HG02852 (cell line): ENCODE data around the gene LTB4R.
A peak's percentile ranks its signal among the peaks of the same experiment; 100 is the strongest.
"Not testable (repeated sequence)": the region's sequence is repeated elsewhere in the genome, so short reads cannot be mapped to it uniquely, and the experiment has no call there.

Source experiments
- ATAC-seq: cut with Tn5 transposase; IDR thresholded peaks from one replicate; pipeline ENCODE4 v1.9.1; 2021; ENCODE audit warnings: mild to moderate bottlenecking, moderate library complexity; ENCODE audit not compliant: unreplicated experiment

Gene LTB4R

DNA sequence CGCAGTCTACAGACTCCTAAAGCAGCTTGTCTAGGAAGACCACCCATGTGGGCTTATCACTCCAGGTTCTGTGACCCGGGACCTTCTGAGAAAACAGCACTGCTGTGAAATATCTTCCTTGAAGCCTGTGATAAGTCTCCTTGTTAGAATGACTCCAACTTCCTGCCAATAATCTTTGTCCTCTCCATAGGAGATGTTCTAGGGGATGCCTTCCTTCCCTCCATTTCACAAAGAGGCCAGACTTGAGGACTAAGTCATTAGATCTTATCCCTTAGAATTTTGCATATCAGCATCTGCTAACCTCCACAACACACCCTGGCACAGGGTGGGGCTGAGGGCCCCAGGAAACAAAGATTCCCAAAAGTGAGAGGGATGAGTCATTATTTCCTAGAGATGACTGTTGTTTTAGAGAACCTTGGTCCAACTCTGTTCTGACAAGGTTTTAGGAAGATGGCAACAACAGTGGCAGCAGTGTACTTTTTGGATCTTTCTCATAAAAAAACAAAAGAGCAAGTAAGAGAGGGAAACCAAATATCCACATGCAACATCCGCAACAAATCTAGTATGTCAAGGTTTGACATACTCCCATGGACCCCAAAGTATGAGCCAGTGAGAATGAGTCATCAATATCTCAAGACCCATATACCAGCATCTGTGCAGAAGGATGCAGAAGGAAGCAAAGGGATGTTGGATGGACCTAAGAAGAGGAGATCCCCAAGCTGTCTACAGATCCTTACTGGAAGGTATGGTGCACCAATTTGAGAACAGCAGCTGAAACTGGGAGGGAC is 6.0 kb downstream of the LTB4R start:
- ATAC-seq = no peak

DNA sequence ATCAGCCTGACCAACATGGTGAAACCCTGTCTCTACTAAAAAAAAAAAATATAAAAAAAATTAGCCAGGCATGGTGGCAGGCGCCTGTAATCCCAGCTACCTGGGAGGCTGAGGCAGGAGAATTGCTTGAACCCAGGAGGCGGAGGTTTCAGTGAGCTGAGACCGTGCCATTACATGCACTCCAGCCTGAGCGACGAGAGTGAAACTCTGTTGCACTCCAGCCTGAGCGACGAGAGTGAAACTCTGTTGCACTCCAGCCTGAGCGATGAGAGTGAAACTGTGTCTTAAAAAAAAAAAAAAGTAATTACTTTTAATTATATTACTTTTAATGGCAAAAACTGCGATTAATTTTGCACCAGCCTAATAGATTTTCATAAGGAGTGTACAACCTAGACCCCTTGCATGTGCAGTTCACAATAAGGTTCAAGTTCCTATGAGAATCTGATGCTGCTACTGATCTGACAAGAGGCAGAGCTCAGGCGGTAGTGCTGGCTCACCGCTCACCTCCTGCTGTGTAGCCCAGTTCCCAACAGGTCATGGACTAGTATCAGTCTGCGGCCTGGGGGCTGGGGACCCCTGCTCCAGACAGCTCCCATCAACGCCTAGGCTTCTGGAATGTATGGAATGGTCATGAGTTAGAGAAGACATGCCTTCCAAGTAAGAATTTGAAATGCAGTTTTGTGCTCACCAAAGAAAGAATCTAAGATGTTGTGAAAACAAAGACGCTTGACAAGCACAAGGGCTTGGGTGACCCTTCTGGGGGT is 10.1 kb downstream of the LTB4R start:
- no peak for ATAC-seq

DNA sequence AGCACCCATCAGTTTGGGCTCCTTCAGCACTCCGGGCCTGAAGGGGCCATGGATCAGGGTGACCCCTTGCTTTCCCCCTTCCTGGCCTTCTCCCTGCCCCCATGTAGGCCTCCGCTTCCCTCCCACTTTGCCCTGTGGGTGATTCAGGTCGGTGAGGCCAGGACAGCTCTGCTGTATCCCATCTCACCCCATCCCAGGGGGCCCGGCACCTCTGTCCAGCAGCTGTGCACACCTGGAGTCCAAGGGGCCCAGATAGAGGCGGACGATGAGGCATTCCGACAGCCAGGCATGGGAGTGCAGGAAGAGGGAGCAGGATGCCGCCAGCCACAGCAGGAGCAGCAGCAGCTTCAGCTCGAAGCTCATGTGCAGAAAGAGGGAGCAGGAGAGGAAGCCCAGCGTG is 11.4 kb downstream of the LTB4R start:
- no peak for ATAC-seq

DNA sequence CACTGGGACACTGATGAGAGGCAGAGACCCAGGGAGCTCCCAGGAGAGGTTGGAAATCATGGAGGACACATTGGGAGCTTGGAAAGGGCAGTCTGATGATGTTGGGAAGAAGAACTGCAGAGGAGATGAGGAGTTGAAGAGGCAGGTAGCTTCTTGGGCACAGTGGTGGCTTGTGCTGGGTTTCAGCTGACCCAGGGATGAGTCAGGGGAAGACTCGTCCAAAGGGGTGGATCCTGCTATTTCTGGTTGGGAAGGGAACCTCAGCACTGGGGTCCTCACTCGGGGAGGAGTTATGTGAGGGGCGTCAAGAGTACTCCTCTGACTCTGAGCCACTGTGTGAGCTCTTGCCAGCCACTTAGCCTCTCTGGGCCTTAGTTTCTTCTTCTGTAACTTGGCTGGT is 12.0 kb downstream of the LTB4R start:
- ATAC-seq = no peak

DNA sequence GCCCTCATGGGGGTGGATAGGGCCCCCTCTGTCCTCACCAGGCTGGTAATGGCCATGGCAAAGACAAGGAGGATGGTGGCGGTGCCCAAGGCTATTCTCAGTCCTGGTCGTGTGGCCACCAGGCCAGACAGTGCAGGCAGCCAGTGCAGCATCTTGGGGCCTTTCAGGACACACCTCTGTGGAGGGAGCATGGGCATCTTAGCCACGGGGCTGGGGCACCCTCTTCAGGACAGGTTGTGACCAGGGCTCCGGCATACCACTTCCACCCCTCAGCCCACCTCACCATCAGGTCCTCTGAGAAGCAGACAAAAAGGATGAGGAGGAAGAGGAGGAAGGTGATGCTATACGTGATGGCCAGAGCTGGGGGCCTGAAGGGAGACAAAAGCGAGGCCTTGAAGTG is 12.7 kb downstream of the LTB4R start:
- no peak for ATAC-seq

DNA sequence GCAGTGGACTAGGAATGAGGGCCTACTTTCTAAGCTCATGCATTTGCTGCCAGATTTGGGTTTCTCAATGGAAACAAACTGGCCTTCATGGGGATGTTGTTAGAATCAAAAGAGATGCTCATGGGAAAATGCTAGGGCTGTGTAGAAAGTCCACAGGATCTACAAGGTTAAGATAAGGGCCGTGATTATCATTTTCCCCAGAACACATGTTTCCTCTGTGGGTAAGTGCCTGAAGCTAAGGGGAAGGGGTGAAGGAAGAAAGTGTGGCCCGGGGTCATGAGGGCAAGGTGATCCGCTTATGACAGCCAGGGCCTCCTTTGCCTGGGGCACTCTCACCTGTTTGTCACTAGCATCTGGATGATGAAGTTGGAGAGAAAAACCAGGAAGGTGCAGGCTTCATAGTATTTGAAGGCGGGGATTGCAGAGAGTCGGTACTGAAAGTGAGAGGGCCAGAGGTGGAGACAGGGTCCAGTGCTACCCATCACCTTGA is 13.8 kb downstream of the LTB4R start:
- no peak for ATAC-seq

DNA sequence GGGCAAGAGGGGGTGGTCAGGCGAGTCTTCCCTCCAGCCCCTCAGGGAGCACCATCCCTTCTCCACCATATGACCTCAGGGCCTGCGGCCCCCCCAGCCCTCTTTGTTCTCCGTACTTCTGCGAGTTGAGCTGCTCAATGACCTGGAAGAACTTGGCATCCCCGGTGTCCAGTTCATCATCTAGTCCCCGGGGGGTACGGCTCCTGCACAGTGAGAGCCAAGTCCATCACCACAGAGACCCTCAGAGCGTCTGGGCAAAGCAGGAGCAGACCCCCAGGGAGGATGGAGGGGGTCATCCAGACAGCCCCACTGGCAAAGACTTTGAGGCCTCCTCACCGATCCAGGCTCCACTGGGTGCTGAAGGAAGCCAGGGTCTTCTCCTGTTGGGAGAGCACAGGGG is 14.7 kb downstream of the LTB4R start:
- ATAC-seq = no peak

DNA sequence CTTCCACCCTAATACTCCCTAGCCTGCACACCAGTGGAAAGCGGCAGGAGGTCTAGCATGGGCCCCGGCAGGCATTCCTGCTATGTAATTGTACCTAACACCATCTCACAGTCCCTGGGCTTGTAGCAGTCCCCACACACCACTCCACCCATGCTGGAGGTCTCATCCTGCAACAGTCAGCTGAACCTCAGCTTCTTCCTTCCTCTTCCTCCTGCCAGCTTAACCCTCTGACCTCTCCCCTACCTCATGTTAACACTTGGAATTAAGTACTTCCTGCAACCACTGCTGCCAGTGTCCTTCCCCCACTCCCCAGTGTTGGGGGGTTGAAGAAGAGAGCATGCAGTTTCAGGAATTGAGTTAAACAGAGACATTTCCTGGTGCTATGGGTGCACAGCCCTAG is 16.0 kb downstream of the LTB4R start:
- no peak for ATAC-seq

DNA sequence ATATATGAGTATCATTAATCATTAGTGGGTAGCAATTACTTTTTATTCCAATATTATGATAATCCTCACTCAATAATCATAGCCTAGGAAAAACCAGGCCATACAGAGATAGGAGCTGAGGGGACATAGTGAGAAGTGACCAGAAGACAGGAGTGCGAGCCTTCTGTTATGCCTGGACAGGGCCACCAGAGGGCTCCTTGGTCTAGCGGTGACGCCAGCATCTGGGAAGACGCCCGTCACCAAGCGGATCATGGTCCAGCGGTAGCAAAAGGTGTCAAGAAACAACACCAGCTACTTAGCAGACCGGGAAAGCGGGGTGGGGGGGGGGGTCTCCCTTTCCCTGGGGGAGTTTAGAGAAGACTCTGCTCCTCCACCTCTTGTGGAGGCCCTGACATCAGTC is 16.6 kb downstream of the LTB4R start:
- not testable (repeated sequence) for ATAC-seq

DNA sequence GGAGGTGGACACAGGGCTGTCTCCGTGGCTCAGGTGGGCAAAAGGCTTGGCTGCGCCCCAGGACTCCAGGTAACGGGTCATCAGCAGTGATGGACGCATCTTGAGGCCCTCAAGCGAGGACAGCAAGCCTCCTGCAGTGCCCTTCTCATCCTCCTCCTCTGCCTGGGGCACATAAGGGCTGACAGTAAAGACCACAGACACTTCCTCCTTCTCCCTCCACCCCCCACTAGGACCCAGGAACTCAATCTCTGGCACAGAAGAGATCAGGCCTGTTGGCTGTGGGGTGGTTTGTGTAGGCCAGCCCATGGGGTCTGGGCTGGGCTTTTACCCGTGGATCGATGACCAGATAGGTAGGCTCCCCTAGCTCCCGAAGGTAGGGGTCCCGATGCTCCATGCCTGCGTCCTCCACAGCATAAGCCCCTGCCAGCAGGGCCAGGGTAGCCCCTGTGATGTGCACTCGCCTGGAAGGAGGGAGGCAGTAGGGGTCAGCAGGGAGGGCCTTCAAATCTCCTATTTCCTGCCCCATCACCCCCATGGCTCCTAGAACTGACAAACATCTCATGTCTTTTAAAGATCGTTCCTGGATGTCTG is 17.9 kb downstream of the LTB4R start:
- no peak for ATAC-seq

DNA sequence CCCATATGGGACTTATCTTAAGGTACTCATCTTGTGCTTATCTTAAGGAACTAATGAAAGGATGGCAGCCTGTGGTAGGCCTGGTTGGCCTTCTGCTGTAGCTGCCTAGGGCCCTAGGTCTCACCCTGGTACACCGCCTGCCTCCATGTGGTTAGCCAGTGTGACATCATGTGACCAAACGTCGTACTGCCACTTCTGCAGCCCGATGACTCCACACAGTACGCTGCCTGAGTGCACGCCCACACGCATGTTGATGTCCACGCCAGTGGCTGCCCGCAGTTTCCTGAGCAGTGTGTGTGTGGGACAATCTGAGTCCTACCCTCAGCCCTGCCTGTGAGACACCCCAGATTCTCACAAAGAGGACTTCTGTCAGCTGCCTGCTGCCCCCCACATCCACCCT is 18.4 kb downstream of the LTB4R start:
- no peak for ATAC-seq

DNA sequence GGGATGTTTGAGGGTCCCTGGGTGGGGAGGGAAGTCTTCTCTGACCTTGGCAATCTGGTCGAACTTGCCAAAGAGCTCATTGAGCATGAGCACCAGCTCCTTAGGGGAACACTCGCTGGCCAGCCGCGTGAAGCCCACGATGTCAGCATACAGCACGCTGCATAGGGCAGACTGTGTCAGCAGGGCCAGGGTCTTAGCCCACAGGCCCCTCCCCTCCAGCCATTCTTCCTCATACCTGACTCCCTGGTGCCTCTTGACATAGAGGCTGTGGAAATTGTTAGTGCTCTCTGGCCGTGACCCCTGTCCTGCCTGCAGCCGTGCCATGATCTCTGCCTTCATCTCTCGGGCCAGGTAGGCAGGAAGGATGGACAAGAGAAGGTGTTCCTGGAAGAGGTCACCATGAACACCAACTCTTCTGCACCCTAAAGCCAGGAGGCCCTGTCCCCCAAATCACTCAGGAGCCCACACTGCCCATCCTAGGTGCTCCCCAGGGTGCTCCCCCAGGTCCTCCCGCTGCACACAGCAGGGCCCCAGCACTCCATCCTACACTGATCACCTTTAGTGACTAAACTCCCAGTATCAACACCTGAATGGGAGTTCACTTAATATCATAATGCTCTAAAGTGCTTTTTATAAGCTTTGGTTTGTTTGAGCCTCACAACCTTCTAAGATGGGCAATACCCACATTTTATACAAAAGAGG is 19.8 kb downstream of the LTB4R start:
- ATAC-seq = no peak

DNA sequence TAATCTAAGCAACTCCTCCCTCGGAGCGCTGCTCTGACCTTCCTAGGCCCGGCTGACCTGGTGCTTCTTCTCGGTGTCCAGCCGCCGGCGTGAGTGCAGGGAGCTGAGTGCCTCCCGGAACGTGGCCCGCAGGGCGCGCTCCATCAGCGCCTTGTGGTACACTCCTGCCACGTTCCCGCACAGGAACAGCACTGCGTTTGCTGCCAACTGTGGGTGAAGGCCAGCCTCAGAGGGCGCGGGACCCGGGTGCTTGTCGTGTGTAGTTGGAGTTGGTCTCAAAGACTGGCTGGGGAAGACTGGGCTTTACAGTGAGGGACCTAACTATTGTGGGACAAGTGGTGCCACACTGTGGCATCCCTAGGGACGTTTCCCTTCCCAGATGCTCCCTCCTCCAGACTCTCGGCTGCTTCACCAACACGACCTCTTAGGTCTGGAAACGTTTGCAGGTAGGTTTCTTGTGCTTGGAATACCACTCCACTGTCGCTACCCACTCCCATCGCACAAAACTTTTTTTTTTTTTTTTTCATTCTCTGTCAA is 20.5 kb downstream of the LTB4R start:
- ATAC-seq = no peak

DNA sequence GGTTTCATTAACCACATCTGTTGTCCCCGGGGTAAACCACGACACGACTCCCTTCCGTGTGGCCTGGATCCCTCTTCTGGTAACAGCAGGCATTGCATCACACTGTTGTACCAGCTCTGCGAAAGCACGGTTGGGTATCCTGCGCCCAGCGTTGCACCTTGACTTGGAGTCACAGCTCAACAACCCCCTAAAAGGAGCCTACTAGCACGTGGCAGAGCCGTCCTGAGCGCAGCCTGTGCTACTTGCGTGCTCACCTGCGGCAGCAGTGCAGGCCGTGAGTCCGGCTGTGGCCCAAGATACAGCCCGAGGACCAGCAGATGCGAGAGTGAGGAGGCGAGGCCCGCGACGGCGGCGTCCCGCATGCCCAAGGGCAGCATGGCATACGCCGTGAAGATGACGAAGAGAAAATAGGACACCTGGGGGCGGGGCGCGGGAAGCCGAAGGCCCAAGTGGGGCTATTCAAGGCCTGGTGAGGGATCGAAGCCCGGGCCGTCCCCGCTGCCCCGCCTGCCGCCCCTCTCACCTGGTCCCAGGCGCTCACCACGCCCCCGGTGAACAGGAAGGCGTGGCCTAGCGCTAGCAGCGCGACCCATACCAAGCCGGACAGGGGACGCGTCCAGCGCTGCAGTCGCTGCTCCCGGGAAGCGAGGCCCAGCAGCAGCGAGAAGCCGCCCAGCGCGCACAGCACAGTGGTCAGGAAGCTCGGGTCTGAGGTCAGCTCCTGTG is 21.1 kb downstream of the LTB4R start:
- ATAC-seq = peak; percentile 80

DNA sequence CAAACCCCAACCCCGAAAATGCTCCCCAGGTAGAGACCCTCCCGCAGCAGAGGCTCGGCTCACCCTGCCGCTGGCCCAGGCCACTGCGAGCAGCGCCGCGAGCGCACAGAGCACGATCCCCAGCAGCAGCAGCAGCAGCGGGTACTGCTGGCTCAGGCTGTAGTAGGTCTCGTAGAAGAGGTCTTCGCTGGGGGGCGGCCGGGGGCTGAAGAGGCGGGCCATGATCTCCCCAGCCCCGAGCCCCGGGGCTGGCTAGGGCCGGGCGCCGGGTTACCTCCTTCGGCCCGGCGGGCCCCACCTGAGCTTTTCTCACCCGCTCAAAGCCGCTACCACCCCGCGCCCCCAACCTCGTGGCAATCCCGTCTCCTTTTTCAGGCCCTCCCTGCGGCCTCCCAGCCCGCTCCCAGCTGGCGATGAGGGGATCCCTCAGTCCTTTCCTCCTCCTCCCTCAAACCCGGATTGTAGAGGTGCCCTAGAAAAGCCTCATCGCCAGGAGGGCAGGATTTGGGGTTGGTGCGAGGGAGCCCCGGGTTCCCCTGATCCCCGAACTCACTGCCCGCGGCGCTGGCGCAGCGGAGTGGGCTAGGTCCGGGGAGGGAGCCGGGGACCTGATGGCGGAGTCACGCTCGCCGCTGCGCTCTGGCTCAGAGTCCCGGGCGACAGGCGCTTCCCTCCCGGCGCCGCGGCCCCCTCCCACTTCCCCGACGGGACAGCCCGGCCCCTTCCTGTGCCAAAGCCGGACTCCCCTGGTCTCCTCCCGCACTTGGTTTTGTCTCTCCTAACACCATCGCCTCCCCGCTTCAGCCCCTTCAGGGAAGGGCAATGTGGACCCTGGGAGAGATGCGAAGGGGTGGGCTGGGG is 23.4 kb downstream of the LTB4R start, which contains the start of gene ADCY4:
ADCY4 (minus strand) TSS at position 641 of the 861 bp plus-strand sequence; CDS start at position 222, 419 bp downstream.
- ATAC-seq = no peak

DNA sequence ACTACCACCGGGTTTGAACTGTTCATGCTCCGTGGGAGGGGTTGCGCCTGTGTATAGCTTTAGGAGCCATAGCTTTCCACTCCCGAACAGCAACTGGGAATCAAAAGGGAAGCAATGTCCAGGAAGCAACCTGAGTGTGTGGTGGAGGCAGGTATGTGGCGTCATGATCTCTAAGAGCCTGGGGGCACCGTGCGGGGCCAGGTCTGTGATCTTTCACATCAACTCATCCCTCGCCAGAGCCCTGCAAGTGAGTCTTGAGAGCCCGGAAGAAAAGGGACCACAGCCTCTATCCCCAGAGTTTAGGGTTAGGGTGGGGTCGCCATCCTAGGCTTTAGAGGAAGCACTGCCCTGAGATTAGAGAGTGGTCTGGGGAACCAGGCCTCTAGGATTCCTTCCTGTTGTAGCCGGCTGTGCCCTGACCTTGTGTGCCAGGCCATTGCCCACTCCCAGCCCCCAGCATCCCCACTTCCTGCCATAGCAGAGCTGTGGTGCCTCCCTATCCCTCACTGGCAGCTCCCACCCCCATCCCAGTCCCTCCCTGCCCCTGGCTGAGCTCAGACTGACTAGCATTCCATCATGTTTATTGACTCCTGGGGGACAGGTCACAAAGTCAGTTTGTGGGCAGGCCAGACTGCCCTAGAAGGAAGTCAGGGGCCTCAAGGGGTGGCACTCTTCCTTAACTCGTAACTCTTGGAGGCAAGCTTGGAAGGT is 24.3 kb downstream of the LTB4R start:
- ATAC-seq = no peak

DNA sequence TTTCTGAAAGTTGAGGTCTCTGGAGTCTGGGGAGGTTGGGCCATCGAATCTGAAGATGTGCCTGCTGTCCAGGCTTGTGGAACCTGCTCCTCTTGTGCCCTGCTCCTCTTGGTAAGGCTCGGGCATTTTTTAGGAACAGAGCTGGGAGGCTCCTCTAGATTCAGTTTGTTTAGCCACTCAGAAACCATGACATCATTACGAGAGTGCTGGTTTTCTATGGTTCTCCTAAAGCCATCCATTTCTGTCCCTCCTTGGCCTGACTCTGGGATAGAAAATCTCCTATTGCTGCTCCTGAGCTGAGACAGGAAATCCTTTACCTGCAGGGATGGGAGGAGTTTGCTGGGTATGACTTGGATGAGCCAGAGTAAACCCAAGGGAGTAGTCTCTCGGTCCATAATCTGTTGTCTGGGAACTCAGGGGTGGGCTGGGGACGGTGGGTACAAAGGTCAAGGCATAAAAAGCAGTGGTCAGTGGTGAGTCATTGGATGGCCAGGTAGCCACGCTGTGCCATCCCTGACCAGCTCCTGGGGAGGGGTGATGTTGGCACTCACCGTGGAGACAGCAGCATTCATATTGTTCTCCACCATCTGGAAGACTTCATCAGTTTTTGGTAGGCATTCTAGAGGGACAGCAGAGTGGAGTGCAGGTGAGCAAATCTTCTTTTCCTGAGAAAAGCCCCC is 26.0 kb downstream of the LTB4R start:
- ATAC-seq = no peak

DNA sequence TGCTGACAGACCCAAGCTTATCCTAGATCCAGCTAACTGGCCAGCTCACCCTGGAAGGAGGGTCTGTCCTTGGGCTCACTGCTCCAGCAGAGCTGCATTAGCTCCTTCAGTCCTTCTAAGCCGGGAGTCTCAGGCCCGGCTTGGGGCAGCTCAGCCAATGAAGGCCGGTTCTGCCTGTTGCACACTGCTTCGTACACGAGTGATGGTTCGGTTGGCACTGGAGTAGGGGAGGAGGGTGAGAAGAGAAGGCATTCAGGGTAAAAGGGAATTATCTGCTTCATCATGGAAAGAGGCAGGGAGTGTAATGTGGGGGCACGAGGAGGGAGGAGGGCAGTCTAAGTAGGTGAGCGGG is 26.5 kb downstream of the LTB4R start:
- ATAC-seq = no peak
